K562 (cell line): Measurements from ENCODE around the gene MPC2. TPM values are rescaled to one million over a fixed set of nuclear protein-coding genes. Genes with fewer than 3 reads are reported as not detected.

Source experiments
- ARID2 ChIP-seq: fragments of 450-650 bp; IDR thresholded peaks from 2 replicates; pipeline ENCODE4 v1.6.1; 2017; ENCODE audit warnings: antibody characterized with exemption, mild to moderate bottlenecking
- BACH1 ChIP-seq: fragments of 200-800 bp; sonication (Bioruptor generic); IDR thresholded peaks from 2 replicates; pipeline ENCODE4 v1.6.1; 2016; ENCODE audit warnings: missing genetic modification characterization, missing compliant biosample characterization
- CREB1 ChIP-seq, 2 experiments: sonication (generic) in 1 of 2; formaldehyde crosslinking in 1 of 2; IDR thresholded peaks; 2 replicates each; pipeline versions ENCODE4 v1.6.1 to v1.8.0; 2012 to 2022; ENCODE audit warnings: inconsistent platforms in 1 of 2, mild to moderate bottlenecking in 1 of 2, missing genetic modification reagents in 1 of 2, moderate library complexity in 1 of 2
- CXXC5 ChIP-seq: fragments of 250-450 bp; sonication (Bioruptor Pico); IDR thresholded peaks from 2 replicates; pipeline ENCODE4 v1.8.0; 2022; ENCODE audit warnings: inconsistent platforms, mild to moderate bottlenecking, moderate library complexity
- DDX20 ChIP-seq: fragments of 450-650 bp; IDR thresholded peaks from 2 replicates; pipeline ENCODE4 v1.6.1; 2016; ENCODE audit warnings: missing genetic modification characterization, low read depth, mild to moderate bottlenecking, missing compliant biosample characterization, moderate library complexity
- GTF2A2 ChIP-seq: IDR thresholded peaks from 2 replicates; pipeline ENCODE4 v1.6.1; 2016; ENCODE audit warnings: mild to moderate bottlenecking, missing genetic modification characterization, missing compliant biosample characterization
- HIVEP1 ChIP-seq: fragments of 250-450 bp; sonication (Bioruptor Pico); IDR thresholded peaks from 2 replicates; pipeline ENCODE4 v1.4.0; 2020; ENCODE audit warnings: mild to moderate bottlenecking
- KHSRP ChIP-seq: fragments of 450-650 bp; IDR thresholded peaks from 2 replicates; pipeline ENCODE4 v1.6.1; 2017
- KLF10 ChIP-seq: fragments of 250-450 bp; sonication (Bioruptor Pico); IDR thresholded peaks from 2 replicates; pipeline ENCODE4 v1.6.1; 2021; ENCODE audit warnings: matching md5 sums
- MTF1 ChIP-seq: fragments of 250-450 bp; sonication (Bioruptor Pico); IDR thresholded peaks from 2 replicates; pipeline ENCODE4 v1.9.0; 2021; ENCODE audit warnings: moderate library complexity, mild to moderate bottlenecking, inconsistent platforms, borderline replicate concordance
- NCOA2 ChIP-seq, 2 experiments: fragments of 450-650 bp; IDR thresholded peaks; 2 replicates each; pipeline ENCODE4 v1.6.1; 2018; ENCODE audit warnings: mild to moderate bottlenecking in 2 of 2, moderate library complexity in 1 of 2; ENCODE audit not compliant: partially characterized antibody in 2 of 2
- PHF20 ChIP-seq: fragments of 450-650 bp; IDR thresholded peaks from 2 replicates; pipeline ENCODE4 v1.6.1; 2018; ENCODE audit not compliant: partially characterized antibody
- ZFX ChIP-seq: sonication (generic); formaldehyde crosslinking; IDR thresholded peaks from 2 replicates; pipeline ENCODE4 v1.8.0; 2022; ENCODE audit warnings: mild to moderate bottlenecking, missing genetic modification reagents, moderate library complexity
- ZNF146 ChIP-seq: IDR thresholded peaks from one replicate; pipeline ENCODE4 v1.6.1; 2018; ENCODE audit warnings: missing compliant biosample characterization; ENCODE audit not compliant: unreplicated experiment
- ZNF507 ChIP-seq: conservative IDR thresholded peaks from 2 replicates; pipeline ENCODE4 v1.6.1; 2017; ENCODE audit warnings: missing genetic modification characterization, missing compliant biosample characterization
- ZNF79 ChIP-seq: fragments of 250-450 bp; sonication (Bioruptor Pico); IDR thresholded peaks from 2 replicates; pipeline ENCODE4 v1.4.0; 2020; ENCODE audit warnings: low read depth, mild to moderate bottlenecking, moderate library complexity
- polyA plus RNA-seq, 8 experiments: library from polyadenylated mRNA; depleted of rRNA in 4 of 8; stranded (reverse) in 5 of 8; unstranded in 3 of 8; fragments of >200 nt; fragmentation: Nextera tagmentation in 2 of 8; fragmentation: Illumina TruSeq in 1 of 8; extraction: Ambion mirVana in 2 of 8; extraction: Trizol in 1 of 8; gene quantifications; 2 replicates each; pipeline versions ENCODE4 v1.2.1 to v1.2.3, GENCODE V29; 2011 to 2014; ENCODE audit warnings: inconsistent platforms in 1 of 8, missing spikeins in 1 of 8
- total RNA-seq, 7 experiments: library from RNA; depleted of rRNA in 6 of 7; stranded (reverse); fragments of >200 nt in 6 of 7; fragmentation: Illumina TruSeq in 2 of 7; extraction: Trizol in 2 of 7; gene quantifications; 2 replicates each; pipeline versions ENCODE4 v1.2.1 to v1.2.3, GENCODE V29; 2011 to 2021; ENCODE audit warnings: low replicate concordance in 1 of 7
- TF ChIP-seq, protein P1 (sequence below), 2 experiments: fragments of 450-650 bp in 1 of 2; sonication (generic) in 1 of 2; formaldehyde crosslinking in 1 of 2; IDR thresholded peaks in 1 of 2; conservative IDR thresholded peaks in 1 of 2; 2 replicates each; pipeline versions ENCODE4 v1.6.1 to v1.8.1; 2016 to 2023; ENCODE audit warnings: mild to moderate bottlenecking in 2 of 2, moderate library complexity in 2 of 2, inconsistent platforms in 1 of 2, missing genetic modification reagents in 1 of 2
- TF ChIP-seq, protein P2 (sequence below), 2 experiments: fragments of 450-650 bp; IDR thresholded peaks; 2 replicates each; pipeline ENCODE4 v1.6.1; 2018; ENCODE audit warnings: mild to moderate bottlenecking in 2 of 2, low read depth in 1 of 2; ENCODE audit not compliant: partially characterized antibody in 2 of 2
- TF ChIP-seq, protein P3 (sequence below): sonication (generic); formaldehyde crosslinking; IDR thresholded peaks from 2 replicates; pipeline ENCODE4 v1.8.0; 2022; ENCODE audit warnings: mild to moderate bottlenecking, missing genetic modification reagents
- TF ChIP-seq, protein P4 (sequence below): sonication (generic); formaldehyde crosslinking; IDR thresholded peaks from 2 replicates; pipeline ENCODE4 v1.8.0; 2023; ENCODE audit warnings: mild to moderate bottlenecking, missing genetic modification reagents

MPC2 gene
- total and polyA plus RNA-seq, 9 of the 15 experiments (the other 6 are each of a cell fraction or from before 2014, with no cell fraction given) = 70.7 to 179 (median 144) TPM

DNA sequence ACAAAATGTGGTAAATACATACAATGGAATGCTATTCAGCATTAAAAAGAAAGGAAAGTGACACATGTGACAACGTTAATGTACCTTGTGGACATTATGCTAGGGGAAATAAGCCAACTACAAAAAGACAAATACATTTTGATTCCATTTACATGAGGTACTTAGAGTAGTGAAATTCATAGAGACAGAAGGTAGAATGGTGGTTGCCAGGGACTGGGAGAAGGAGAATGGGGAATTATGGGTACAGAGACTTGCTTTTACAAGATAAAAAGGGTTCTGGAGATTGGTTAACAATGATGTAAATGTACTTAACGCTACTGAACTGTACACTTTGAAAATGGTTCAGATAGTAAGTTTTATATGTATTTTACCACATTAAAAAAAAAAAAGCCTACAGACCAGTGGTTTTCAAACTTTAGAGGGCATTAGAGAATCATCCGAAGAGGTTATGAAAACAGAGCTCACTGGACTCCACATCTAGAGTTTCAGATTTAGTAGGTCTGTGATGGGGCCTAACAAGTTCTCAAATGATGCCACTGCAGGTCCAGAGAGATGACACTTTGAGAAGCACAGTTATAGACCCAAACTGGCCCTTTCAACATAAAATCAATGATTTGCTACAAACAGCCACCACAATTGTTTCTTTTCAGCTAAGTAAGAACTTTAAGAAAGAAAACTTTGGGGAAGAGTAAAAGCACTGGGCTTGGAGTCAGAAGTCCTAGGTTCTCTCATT lies 13.4 kb downstream of the MPC2 start (continued):
- TF ChIP-seq, protein P1, sequence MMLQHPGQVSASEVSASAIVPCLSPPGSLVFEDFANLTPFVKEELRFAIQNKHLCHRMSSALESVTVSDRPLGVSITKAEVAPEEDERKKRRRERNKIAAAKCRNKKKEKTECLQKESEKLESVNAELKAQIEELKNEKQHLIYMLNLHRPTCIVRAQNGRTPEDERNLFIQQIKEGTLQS (IDR thresholded peaks at IDR 0.05) = no peak
- TF ChIP-seq, protein P1 (CRISPR knock-in tag; conservative IDR thresholded peaks at IDR 0.05) = no peak; the same call in 1 of the 2 replicates
- TF ChIP-seq GTF2A2 = 0 out of 2 replicates have a peak, but pooled peaks have one; percentile 16
- no peak for TF ChIP-seq KLF10 (CRISPR knock-in tag)
- no peak for TF ChIP-seq ZNF79 (CRISPR knock-in tag)
- TF ChIP-seq, protein P2, sequence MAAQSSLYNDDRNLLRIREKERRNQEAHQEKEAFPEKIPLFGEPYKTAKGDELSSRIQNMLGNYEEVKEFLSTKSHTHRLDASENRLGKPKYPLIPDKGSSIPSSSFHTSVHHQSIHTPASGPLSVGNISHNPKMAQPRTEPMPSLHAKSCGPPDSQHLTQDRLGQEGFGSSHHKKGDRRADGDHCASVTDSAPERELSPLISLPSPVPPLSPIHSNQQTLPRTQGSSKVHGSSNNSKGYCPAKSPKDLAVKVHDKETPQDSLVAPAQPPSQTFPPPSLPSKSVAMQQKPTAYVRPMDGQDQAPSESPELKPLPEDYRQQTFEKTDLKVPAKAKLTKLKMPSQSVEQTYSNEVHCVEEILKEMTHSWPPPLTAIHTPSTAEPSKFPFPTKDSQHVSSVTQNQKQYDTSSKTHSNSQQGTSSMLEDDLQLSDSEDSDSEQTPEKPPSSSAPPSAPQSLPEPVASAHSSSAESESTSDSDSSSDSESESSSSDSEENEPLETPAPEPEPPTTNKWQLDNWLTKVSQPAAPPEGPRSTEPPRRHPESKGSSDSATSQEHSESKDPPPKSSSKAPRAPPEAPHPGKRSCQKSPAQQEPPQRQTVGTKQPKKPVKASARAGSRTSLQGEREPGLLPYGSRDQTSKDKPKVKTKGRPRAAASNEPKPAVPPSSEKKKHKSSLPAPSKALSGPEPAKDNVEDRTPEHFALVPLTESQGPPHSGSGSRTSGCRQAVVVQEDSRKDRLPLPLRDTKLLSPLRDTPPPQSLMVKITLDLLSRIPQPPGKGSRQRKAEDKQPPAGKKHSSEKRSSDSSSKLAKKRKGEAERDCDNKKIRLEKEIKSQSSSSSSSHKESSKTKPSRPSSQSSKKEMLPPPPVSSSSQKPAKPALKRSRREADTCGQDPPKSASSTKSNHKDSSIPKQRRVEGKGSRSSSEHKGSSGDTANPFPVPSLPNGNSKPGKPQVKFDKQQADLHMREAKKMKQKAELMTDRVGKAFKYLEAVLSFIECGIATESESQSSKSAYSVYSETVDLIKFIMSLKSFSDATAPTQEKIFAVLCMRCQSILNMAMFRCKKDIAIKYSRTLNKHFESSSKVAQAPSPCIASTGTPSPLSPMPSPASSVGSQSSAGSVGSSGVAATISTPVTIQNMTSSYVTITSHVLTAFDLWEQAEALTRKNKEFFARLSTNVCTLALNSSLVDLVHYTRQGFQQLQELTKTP (IDR thresholded peaks at IDR 0.05; ENCODE audit: low read depth in 1 of 2, partially characterized antibody in 2 of 2) = peak in 1 of 2 experiments; percentile 20
- no peak for TF ChIP-seq NCOA2 (IDR thresholded peaks at IDR 0.05; ENCODE audit: partially characterized antibody in 2 of 2)
- TF ChIP-seq, protein P3, sequence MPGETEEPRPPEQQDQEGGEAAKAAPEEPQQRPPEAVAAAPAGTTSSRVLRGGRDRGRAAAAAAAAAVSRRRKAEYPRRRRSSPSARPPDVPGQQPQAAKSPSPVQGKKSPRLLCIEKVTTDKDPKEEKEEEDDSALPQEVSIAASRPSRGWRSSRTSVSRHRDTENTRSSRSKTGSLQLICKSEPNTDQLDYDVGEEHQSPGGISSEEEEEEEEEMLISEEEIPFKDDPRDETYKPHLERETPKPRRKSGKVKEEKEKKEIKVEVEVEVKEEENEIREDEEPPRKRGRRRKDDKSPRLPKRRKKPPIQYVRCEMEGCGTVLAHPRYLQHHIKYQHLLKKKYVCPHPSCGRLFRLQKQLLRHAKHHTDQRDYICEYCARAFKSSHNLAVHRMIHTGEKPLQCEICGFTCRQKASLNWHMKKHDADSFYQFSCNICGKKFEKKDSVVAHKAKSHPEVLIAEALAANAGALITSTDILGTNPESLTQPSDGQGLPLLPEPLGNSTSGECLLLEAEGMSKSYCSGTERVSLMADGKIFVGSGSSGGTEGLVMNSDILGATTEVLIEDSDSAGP = no peak
- TF ChIP-seq MTF1 = no peak; the same call in 1 of the 2 replicates
- no peak for TF ChIP-seq PHF20
- no peak for TF ChIP-seq ZNF146 (CRISPR knock-in tag)
- TF ChIP-seq ZFX (CRISPR knock-in tag) = peak; percentile 60
- TF ChIP-seq CREB1 (IDR thresholded peaks at IDR 0.05) = no peak
- no peak for TF ChIP-seq CREB1 (CRISPR knock-in tag; IDR thresholded peaks at IDR 0.05)
- TF ChIP-seq, protein P4, sequence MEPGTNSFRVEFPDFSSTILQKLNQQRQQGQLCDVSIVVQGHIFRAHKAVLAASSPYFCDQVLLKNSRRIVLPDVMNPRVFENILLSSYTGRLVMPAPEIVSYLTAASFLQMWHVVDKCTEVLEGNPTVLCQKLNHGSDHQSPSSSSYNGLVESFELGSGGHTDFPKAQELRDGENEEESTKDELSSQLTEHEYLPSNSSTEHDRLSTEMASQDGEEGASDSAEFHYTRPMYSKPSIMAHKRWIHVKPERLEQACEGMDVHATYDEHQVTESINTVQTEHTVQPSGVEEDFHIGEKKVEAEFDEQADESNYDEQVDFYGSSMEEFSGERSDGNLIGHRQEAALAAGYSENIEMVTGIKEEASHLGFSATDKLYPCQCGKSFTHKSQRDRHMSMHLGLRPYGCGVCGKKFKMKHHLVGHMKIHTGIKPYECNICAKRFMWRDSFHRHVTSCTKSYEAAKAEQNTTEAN (CRISPR knock-in tag) = no peak
- no peak for TF ChIP-seq ZNF507
- no peak for TF ChIP-seq ARID2
- TF ChIP-seq KHSRP = no peak
- TF ChIP-seq BACH1 (tag) = no peak
- TF ChIP-seq CXXC5 (CRISPR knock-in tag) = peak; percentile 41; the same call in 1 of the 2 replicates
- TF ChIP-seq HIVEP1 (CRISPR knock-in tag) = no peak
- no peak for TF ChIP-seq DDX20 (tag)
